Right renal pelvis (tissue), 4 donors: ENCODE results near the gene B4GALT2. TPM values are rescaled to one million over a fixed set of nuclear protein-coding genes. Genes with fewer than 3 reads are reported as not detected.

Experiments used
- DNase-seq, 4 donors: peaks; one replicate each; pipeline ENCODE4 v3.0.0-alpha.2; 2013; ENCODE audit warnings: low read depth in 4 of 4, low spot score in 3 of 4, missing footprints in 1 of 4
- polyA plus RNA-seq, 4 donors: library from polyadenylated mRNA; unstranded; fragments of 120-200 nt; gene quantifications; one replicate each; pipeline ENCODE4 v1.2.1, GENCODE V29; 2013; ENCODE audit not compliant: insufficient read length in 4 of 4

Gene B4GALT2
- polyA plus RNA-seq, 4 donors, result 38.8 to 48.7 (median 40.1) TPM

- peak; percentile 90 to 95 (median 90) for DNase-seq
These were observed 32.6 kb upstream of the B4GALT2 start, which contains the start of gene IPO13 for GRCh38 chr1:43946236-43947060. IPO13 (plus strand) TSS chr1:43946950; CDS start chr1:43947601, 651 bp downstream.

- no peak for DNase-seq
These were observed 31.7 kb upstream of the B4GALT2 start for GRCh38 chr1:43947061-43947873.

GRCh38 chr1:43947874-43948437, 31.1 kb upstream of the B4GALT2 start:
- DNase-seq, result no peak

DNA sequence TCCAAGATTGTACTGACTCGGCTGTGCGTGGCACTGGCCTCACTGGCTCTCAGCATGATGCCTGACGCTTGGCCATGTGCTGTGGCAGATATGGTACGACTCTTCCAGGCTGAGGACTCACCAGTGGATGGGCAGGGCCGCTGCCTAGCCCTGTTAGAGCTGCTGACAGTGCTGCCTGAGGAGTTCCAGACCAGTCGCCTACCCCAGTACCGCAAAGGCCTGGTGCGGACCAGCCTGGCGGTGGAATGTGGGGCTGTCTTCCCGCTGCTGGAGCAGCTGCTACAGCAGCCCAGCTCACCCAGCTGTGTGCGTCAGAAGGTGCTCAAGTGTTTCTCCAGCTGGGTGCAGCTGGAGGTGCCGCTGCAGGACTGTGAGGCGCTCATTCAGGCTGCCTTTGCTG, 29.3 kb upstream of the B4GALT2 start:
- DNase-seq, result no peak

GRCh38 chr1:43951021-43951985, 27.7 kb upstream of the B4GALT2 start:
- DNase-seq, result no peak

- DNase-seq, result no peak
These were observed 26.2 kb upstream of the B4GALT2 start for GRCh38 chr1:43952731-43953346.

- no peak for DNase-seq
These were observed 25.6 kb upstream of the B4GALT2 start for GRCh38 chr1:43953361-43953760.

GRCh38 chr1:43954036-43954435, 25.0 kb upstream of the B4GALT2 start:
- DNase-seq, result no peak

GRCh38 chr1:43956234-43956633, 22.8 kb upstream of the B4GALT2 start:
- no peak for DNase-seq

GRCh38 chr1:43957407-43958040, 21.5 kb upstream of the B4GALT2 start:
- DNase-seq, result no peak

DNA sequence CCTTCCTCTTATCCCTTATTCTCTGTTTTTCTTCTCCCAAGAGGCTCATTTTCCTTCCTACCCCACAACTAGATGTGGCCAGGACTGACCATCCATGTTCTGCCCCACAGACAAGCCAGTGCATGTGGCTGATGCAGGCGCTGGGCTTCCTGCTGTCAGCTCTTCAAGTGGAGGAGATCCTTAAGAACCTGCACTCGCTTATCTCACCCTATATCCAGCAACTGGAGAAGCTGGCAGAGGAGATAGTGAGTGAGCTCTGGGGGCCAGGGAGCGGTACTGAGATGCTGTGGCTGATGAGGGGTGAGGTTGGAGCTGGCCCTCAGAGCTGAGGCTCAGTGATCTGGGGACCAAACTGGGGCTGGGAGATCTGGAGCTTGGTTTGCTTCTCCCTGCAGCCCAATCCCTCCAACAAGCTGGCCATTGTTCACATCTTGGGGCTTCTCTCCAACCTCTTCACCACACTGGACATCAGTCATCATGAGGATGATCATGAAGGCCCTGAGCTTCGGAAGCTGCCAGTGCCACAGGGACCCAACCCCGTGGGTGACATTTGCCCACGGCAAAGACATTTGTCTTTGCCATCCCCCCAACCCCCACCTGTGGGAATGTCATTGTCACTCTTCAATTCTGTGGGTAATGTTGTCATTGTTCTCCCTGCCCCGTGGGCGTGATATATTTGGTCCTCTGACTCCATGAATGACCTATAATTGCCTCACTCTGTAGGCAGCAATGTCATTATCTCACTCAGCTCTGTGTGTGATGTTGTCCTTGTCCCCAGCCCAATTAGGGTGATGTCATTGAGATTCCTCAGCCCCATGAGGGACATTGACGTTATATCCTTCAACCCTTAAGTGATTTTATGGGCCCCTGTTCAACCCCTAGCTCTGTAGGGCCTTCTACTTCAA, 20.4 kb upstream of the B4GALT2 start:
- DNase-seq, result no peak

DNA sequence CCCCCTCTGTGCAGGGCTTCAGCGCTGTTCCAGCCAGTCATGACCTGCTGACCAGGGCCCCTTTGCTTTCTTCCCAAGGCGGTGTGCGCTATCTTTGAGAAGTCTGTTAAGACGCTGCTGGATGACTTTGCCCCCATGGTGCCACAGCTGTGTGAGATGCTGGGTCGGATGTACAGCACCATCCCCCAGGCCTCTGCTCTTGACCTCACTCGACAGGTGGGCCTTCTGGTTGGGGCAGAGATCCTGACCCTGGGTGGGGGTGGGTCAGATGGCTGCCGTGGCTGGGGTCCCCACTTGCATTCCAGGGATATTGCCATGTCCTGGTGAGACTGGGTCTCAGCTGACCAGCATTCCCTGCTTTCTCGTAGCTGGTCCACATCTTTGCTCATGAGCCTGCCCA, 18.2 kb upstream of the B4GALT2 start:
- no peak for DNase-seq

- DNase-seq, result no peak
These were observed 17.3 kb upstream of the B4GALT2 start for GRCh38 chr1:43961692-43962091.

DNA sequence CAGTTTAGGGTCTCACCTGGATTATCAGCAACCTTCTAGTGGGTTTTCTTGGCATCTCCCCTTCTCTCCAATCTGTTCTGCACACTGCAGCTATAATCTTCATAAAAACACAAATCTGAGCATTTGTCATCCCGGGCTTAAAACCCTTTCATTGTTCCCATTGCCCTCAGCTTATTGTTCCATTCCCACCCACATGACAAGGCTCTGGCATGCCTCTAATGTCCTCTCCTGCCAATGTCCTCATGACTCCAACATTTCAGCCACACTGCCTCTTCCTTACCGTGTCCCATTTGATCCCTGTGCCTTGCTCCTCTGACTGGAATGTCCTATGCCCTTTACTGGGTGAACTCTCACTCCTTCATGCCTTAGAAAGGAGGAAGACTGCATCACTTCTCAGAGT, 16.7 kb upstream of the B4GALT2 start:
- DNase-seq, result no peak

GRCh38 chr1:43963006-43963405, 16.0 kb upstream of the B4GALT2 start:
- DNase-seq, result no peak

DNA sequence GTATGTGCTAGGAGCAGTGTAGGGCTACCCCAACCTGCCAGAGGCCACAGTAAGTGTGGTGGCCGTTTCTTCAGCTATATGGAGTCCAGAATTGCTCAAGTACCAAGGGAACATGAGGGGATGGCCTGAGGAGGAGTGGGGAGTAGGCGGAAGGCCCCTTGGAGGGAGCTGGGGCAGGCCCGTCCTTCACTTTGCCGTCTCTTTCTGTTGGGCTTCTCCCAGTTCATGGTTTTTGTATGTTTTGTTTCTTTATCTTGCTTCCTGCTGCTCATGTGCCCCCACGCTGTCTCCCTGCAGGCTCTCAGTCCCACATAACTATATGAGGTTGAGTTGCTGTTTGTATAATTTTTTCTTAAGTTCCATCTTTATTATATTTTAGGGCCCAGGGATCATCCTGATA, 15.1 kb upstream of the B4GALT2 start:
- DNase-seq, result no peak

GRCh38 chr1:43965316-43965715, 13.7 kb upstream of the B4GALT2 start:
- DNase-seq, result no peak

GRCh38 chr1:43968348-43968948, 10.6 kb upstream of the B4GALT2 start:
- DNase-seq, result no peak
